DMS 273 treated with DMSO at 0.1 percent for 48 hours (cell line): ENCODE data around the gene TSC1.

Source experiments
- DNase-seq: peaks from one replicate; lab custom pipeline; 2025; lab: John Stamatoyannopoulos, UW

TSC1 gene

GRCh38 chr9:132937463-132937901 is 6.9 kb downstream of the TSC1 start:
- no peak for DNase-seq

- no peak for DNase-seq
These were observed 9.4 kb downstream of the TSC1 start for GRCh38 chr9:132935026-132935425.

- DNase-seq = no peak
These were observed 13.2 kb downstream of the TSC1 start for GRCh38 chr9:132931178-132931735.

- DNase-seq = no peak
These were observed 16.7 kb downstream of the TSC1 start for GRCh38 chr9:132927704-132928103.

- no peak for DNase-seq
These were observed 21.0 kb downstream of the TSC1 start for GRCh38 chr9:132923346-132923902.

- no peak for DNase-seq
These were observed 24.7 kb downstream of the TSC1 start for GRCh38 chr9:132919614-132920268.

- no peak for DNase-seq
These were observed 29.5 kb downstream of the TSC1 start for GRCh38 chr9:132914924-132915323.

GRCh38 chr9:132912131-132912530 is 32.3 kb downstream of the TSC1 start:
- DNase-seq = no peak

- no peak for DNase-seq
These were observed 34.0 kb downstream of the TSC1 start for GRCh38 chr9:132910376-132910775.

- DNase-seq = no peak
These were observed 35.1 kb downstream of the TSC1 start for GRCh38 chr9:132909311-132909710.

- DNase-seq = no peak
These were observed 35.8 kb downstream of the TSC1 start for GRCh38 chr9:132908635-132909034.

- no peak for DNase-seq
These were observed 38.7 kb downstream of the TSC1 start for GRCh38 chr9:132905726-132906125.

- DNase-seq = no peak
These were observed 40.6 kb downstream of the TSC1 start for GRCh38 chr9:132903574-132904492.

GRCh38 chr9:132901858-132902831 is 42.3 kb downstream of the TSC1 start:
- DNase-seq = peak; percentile 19

- no peak for DNase-seq
These were observed 46.4 kb downstream of the TSC1 start for GRCh38 chr9:132898051-132898450.

- no peak for DNase-seq
These were observed 47.5 kb downstream of the TSC1 start for GRCh38 chr9:132896906-132897305.

GRCh38 chr9:132896264-132896663 is 48.2 kb downstream of the TSC1 start:
- DNase-seq = no peak

- DNase-seq = no peak
These were observed 49.3 kb downstream of the TSC1 start for GRCh38 chr9:132894862-132895835.

GRCh38 chr9:132894346-132894745 is 50.1 kb downstream of the TSC1 start:
- DNase-seq = no peak

- no peak for DNase-seq
These were observed 52.0 kb downstream of the TSC1 start for GRCh38 chr9:132892400-132892799.
